Right kidney (tissue), 1 donor: Measurements from ENCODE around the gene FKBP1A.
"Not testable (repeated sequence)": the region's sequence is repeated elsewhere in the genome, so short reads cannot be mapped to it uniquely, and the experiment has no call there.

Experiments used
- DNase-seq: peaks from one replicate; pipeline ENCODE4 v3.0.0-alpha.2; 2016

The FKBP1A gene

DNA sequence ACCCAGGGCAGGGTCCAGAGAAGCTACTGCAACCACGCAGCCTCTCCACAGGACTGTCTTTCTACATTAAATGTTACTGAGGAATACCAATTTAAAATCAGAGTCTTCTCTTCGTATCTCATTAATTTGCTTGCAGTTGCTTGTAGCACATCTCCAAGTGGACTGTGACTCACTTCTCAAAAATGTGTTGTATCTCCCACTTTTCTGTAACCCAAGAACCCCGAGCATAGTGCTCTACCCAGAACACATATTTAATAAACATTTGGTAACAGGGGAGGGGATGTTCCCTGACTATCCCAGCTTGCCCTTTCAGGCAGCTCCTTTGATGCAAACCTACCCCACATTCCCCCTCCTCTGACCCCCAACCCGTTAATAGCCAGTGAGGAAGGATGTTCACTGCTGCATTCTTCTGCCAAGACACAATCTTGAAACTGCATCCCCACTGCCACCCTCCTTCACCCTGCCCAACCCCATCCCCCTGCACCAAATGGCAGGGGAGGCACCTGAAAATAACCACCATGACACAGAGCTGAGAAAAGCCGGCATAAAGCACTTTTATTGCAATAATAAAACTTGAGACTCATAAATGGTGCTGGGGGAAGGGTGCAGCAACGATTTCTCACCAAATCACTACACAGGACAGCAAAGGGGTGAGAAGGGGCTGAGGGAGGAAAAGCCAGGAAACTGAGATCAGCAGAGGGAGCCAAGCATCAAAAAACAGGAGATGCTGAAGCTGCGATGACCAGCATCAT, 24.2 kb downstream of the FKBP1A start:
- DNase-seq: no peak

DNA sequence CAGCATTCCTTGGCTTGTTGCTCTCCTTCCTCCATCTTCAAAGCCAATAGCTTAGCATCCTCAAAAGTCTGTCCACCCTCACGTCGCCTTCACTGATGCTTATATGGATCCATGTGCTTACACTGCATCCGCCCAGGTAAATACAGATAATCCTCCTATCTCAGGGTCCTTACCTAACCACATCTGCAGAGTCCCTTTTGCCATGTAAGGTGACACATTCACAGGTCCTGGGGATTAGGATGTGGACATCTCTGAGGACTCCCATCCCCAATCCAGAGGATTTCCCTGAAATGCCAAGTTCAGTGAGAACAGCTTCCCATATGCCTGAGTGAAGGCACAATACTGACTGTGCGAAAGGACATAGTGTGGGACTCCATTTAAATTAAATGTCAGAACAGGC, 25.4 kb downstream of the FKBP1A start:
- no peak for DNase-seq

DNA sequence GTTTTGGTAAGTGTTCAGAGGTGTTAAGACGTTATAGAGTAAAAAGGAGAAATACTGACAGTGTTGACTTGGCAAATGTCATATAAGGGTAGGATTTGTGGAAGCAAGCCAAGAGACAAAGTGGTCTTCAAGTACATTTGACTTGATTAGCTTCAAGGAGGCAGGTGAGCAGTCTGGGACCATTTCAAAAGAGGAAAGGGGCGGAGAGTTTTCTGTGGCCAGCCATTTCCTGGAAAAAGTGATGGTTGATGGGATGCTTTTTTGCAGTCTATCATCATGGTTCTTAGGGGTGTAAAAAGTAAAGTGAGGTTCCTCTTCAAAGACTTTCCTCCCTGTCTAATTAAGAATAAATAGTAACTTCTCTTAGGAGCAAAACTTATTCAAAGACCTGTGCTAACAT, 28.7 kb downstream of the FKBP1A start:
- no peak for DNase-seq

- DNase-seq: no peak
Measured at GRCh38 chr20:1363522-1363921, 29.3 kb downstream of the FKBP1A start.

GRCh38 chr20:1362484-1362883, 30.4 kb downstream of the FKBP1A start:
- DNase-seq: no peak

DNA sequence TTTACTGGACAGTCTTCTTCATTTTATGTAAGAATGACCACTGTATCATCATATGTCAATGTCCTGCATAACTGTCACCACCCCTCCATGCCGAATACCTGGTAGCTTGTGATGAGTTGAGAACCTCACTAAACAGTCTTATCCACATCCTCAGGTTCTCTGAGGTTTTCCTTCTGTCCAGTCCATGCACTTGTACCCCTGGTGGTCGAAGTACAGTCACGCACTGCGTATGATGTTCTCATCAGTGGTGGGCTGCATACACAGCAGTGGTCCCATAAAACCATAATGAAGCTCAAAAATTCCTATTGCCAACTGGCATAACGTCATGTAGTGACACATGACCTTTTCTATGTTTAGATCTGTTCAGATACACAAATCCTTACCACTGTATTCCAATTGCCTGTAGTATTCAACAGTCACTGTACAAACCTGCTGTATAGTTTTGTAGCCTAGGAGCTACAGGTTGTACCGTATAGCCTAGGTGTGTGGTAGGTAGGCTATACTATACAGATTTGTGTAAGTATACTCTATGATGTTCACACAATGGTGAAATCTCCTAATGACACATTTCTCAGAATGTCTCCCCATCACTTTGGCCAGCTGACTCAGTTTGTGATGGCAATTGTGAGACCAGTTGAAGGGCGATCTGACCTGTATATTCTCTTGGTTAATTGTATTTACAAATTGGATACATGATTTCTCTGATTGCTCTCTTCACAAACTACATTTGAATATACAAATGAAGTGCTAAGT, 32.6 kb downstream of the FKBP1A start:
- DNase-seq: no peak

GRCh38 chr20:1357921-1358671, 34.8 kb downstream of the FKBP1A start:
- DNase-seq: no peak

- DNase-seq: no peak
Measured at GRCh38 chr20:1353956-1354355, 38.9 kb downstream of the FKBP1A start.

DNA sequence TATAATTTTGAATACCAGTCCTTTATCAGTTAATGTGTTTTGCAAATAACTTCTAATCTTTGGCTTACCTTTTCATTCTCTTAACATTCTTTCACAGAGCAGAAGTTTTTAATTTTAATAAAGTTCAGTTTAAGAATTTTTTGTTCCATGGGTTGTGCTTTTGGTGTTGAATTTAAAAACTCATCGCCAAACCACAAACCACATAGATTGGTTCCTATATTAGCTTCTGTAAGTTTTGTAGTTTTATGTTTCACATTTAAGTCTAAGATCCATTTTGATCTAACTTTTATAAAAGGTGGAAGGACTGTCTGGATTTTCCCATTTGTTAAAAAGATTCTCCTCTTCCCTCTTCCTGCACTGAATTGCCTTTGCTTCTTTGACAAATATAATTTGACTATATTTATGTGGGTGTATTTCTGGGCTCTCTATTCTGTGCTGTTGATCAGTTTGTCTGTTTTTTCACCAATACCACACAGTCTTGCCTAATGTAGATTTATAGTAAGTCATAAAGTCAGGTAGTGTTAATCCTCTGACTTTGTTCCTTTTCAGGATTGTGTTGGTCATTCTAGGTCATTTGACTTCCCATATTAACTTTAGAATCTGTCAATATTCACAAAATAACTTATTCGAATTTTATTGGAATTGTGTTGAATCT, 46.4 kb downstream of the FKBP1A start:
- DNase-seq: no peak

DNA sequence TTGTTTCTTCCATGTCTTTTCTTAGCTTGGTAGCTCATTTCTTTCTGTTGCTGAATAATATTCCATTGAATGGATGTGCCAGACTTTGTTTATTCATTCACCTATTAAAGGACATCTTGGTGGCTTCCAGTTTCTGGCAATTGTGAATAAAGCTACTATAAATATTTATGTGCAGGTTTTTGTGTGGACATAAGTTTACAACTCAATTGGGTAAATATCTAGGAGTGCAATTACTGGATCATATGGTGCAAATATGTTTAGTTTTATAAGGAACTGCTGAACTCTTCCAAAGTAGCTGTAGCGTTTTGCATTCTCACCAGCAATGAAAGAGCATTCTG, 47.1 kb downstream of the FKBP1A start:
- no peak for DNase-seq

GRCh38 chr20:1345030-1345755, 47.7 kb downstream of the FKBP1A start:
- DNase-seq: no peak

DNA sequence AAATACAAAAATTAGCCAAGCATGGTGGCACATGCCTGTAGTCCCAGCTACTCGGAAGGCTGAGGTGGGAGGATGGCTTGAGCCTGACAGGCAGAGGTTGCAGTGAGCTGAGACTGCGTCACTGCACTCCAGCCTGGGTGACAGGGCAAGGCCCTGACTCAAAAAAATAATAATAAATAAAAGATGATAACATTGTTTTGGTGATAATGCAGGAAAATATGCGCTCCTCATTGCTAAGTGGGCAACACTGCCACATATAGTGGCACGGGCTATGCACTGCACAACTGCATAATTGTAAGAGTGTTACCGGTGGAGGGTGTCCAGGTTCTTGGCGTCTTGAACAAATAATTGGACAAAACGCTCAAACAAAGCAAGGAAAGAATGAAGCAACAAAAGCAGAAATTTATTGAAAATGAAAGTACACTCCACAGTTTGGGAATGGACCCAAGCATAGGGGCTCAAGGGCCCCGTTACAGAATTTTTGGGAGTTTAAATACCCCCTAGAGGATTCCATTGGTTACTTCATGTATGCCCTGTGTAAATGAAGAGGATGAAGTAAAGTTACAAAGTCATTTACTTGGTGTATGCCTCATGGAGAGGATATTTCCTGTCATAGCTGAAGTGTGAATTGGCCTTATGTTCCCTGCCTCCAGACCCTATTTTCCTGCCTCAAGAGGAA, 49.3 kb downstream of the FKBP1A start:
- DNase-seq: not testable (repeated sequence)

DNA sequence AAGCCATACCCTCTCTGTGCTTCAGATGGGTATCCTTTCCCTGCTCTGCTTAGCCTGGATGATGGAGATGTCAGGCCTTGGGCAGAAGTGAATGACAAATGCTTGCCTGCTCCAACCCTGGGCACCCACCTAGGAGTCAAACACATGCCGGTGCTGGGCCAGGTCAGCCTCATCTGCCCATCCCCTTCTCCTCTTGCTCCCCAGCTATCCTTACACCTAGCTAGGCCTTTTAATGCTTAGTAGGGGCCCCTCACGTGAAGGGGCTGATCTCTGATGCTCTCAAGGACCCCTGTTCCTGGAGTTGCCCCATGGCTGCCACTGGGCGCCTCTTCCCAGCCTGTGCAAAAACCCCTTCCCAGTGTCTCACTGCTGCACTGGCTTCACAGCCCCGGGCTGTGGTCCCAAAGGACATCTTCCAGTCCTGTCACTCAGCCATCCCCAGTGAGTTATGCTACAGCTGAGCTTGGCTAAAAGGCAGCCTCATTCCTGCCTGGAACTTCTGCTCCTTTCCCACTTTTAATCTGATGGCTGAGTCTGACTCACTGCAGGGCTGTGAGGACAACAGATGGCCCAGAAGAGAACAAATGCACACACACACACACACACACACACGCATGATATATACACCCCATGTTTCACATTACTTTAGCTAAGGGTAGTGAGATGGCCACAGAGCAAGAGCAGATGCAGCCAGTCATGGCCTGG, 51.1 kb downstream of the FKBP1A start:
- no peak for DNase-seq

- DNase-seq: no peak
Measured at GRCh38 chr20:1338801-1339200, 54.1 kb downstream of the FKBP1A start.

DNA sequence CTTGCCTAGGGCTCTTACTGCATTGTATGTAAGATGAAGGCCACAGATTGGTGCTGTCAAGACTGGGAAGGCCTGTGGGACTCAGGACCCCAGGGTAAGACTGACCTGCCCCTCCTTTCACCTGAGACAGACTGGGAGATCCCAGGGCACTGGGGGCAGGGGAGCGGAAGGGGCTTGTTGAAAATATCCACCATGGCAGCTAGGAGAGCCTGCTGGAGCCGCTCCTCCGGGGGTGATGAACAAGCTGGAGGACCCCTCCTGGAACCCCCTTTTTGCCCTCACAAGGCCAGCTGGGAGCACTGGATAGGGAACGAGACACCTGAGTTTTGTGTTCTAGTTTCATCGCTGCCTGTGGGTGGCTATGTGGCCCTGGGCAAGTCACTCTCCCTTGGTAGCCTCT, 54.8 kb downstream of the FKBP1A start:
- DNase-seq: no peak

- no peak for DNase-seq
Measured at GRCh38 chr20:1337441-1337840, 55.4 kb downstream of the FKBP1A start.

DNA sequence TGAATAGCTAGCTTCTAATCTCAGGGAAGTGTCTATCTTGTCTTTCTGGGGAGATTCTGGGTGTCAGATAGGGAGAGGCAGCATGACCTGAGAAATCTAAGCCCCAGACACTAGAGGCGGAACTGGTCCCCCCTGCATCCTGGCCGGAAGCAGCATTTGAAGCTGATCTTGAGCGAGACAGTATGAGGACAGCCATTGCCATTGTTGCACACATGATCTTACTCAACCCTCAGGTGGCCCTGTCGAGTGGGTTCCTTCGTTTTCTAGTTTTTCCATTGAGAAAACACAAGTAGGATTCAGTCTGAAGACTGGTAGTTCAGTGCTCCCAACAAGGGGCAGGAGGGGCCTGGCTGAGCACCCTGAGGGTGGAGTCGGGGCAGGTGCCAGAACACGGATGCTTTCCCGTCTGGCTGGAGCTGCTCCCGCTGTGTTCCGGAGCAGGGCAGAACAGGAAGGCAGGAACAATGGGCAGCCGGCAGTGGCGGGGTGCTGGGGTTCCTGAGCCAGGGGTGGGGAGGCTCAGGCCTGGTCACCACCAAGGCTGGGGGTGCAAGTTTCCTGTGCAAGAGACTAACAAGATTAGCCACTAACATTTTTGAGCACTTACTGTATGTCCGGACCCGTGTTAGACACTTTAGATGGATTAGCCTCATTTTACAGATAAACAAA, 56.0 kb downstream of the FKBP1A start:
- DNase-seq: no peak

- no peak for DNase-seq
Measured at GRCh38 chr20:1335961-1336698, 56.7 kb downstream of the FKBP1A start.

DNA sequence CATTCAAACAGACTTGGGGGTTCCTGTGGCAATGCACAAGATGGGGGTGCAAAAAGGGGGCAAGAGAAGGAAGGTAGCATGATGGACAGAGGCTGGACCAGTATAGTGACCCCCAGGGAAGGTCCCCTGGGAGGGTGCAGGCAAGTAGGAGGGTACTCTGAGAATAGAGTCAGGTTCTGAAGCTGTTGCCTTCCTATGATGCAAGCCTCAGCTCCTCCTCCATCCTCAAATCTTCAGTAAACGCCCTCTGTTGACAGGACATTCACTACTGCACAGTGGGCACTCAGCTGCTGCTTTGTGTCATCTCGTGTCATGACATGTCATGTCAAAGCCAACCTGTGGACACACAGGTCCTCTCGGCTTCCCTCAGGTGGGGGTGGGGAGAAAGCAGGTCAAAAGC, 58.1 kb downstream of the FKBP1A start:
- DNase-seq: no peak

DNA sequence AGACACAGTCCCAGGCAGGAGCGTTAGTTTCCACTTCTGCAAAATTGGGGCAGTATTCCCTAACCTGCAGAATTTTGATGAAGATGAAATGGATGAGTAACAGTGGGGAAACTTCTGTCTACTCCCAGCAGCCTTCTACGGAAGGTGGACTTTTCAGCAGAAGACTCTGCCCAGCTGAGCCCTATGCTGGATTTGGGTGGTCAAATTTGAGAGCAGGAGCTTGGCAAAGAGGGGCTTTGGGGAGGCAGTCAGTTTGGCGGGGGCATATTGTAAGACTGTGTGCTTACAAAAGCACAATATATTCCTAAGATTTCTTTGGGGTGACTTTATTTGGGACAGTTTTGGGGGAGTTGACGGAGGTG, 58.5 kb downstream of the FKBP1A start:
- no peak for DNase-seq
